GM12864 (cell line): ENCODE results near the gene LCMT1.
A peak's percentile ranks its signal among the peaks of the same experiment; 100 is the strongest.
"Not testable (repeated sequence)": the region's sequence is repeated elsewhere in the genome, so short reads cannot be mapped to it uniquely, and the experiment has no call there.

ENCODE experiments used
- DNase-seq: peaks from one replicate; pipeline ENCODE4 v3.0.0-alpha.2; 2011; ENCODE audit warnings: low read depth
- H3K4me3 ChIP-seq: 2 replicates; pipeline ENCODE4 v1.5.1; 2011; ENCODE audit warnings: mild to moderate bottlenecking, low read depth, low read length, control low read depth
- TF ChIP-seq, protein P1 (sequence below): IDR thresholded peaks from 2 replicates; pipeline ENCODE4 v1.5.1; 2011; ENCODE audit warnings: low read depth, mild to moderate bottlenecking, moderate library complexity, low read length, control low read depth, inconsistent platforms; ENCODE audit errors: missing control alignments

Gene LCMT1

DNA sequence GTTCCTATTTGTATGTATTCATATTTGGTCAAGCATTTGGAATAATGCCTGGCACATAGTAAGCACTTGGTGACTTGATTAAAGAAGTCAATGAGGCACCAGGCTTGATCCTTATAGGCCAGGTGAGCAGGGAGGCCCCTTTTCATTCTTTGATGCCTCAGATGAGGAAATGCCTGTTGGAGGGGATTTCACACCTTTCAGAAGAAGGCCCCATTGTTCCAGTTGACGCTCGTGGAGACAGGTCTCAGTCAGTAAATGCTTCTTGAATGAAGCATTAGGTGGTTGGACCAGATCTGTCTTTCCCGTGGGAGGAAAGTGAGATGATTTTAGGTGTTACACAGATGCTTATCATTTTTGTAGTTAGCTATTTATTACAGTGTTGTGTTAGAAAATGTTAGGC is 13.0 kb downstream of the LCMT1 start:
- TF ChIP-seq, protein P1, sequence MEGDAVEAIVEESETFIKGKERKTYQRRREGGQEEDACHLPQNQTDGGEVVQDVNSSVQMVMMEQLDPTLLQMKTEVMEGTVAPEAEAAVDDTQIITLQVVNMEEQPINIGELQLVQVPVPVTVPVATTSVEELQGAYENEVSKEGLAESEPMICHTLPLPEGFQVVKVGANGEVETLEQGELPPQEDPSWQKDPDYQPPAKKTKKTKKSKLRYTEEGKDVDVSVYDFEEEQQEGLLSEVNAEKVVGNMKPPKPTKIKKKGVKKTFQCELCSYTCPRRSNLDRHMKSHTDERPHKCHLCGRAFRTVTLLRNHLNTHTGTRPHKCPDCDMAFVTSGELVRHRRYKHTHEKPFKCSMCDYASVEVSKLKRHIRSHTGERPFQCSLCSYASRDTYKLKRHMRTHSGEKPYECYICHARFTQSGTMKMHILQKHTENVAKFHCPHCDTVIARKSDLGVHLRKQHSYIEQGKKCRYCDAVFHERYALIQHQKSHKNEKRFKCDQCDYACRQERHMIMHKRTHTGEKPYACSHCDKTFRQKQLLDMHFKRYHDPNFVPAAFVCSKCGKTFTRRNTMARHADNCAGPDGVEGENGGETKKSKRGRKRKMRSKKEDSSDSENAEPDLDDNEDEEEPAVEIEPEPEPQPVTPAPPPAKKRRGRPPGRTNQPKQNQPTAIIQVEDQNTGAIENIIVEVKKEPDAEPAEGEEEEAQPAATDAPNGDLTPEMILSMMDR, result no peak
- no peak overlapping the region for H3K4me3 ChIP-seq
- no peak for DNase-seq

DNA sequence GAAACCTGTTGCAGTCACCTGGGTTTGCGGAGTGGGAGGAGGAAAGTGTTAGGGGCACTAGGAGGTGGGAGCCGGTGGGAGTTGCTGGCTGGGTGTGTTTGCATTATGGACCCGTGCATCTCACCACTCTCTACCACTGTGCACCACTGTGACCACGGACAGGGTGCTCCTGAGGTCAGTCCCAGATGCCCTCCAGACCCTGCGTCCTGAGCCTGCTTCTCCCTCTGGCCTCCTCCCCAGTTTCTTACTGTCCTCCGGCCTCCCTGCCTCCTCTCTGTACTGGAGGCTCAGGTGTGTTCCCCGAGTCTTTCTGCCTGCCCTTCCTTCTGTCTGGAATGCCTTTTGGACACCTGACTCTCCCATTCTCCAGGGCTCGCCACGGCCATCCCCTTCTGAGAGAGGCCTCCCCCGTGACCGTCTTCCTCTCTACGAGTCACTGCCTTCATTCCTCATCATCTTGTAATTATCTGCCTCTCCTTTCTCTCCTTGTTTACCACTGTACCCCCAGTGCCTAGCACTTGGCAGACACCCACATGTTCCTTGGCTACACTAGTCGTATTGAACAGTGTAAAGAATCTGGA is 14.6 kb downstream of the LCMT1 start:
- H3K4me3 ChIP-seq, DNase-seq: not testable (repeated sequence)

DNA sequence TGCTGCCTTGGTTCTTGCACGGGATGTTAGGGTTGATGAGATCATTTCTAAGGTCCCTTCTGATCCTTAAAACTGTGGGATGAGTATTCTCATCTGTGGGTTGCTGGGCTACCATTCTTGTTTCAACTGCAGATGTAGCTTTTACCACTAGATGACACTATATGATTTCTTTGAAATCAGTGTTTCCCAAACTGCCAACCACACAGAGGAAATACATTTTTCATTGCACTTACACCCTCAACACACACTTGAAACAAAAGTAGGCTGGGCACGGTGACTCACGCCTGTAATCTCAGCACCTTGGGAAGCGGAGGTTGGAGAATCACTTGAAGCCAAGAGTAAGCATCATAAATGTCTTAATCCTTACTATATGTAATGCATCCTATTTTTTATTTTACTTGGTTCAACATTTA is 15.3 kb downstream of the LCMT1 start:
- H3K4me3 ChIP-seq, result no peak overlapping the region
- TF ChIP-seq, protein P1, result peak; percentile 68
- DNase-seq, result no peak

DNA sequence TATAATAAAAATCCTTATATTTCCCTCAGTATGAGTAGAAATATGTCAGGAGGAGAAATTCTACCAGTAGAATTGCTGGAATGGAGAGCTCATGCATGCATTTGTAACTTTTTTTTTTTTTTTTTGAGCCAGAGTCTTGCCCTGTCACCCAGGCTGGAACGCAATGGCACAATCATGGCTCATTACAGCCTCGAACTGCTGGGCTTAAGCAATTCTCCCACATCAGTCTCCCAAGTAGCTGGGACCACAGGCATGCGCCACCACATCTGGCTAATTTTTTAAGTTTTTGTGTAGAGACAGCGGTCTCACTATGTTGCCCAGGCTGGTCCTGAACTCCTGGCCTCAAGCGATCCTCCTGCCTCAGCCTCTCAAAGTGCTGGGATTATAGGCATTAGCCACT is 21.2 kb downstream of the LCMT1 start:
- H3K4me3 ChIP-seq, DNase-seq: not testable (repeated sequence)

DNA sequence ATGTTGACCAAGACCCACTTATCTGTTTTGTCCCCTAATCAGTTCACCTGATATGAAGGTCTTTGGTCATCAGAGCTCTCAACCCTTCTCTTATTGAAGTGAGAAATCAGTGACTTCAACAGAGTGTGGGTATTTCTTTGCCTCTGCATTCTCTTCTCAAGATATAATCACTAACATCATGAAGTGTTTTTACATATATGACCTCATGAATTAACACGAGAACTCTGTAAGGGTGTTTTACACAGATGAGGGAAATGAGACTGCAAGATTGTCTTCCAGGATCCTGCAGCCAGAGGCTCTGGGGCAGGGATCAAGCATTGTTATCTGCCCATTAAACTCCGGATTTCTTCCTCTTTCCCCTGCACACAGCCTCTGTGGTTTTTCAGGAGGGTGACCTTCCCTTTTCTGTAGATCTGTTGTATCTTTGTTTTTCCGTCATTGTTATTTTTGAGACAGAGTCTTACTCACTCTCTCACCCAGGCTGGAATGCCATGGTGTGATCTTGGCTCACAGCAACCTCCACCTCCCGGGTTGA is 22.7 kb downstream of the LCMT1 start:
- H3K4me3 ChIP-seq, result no peak overlapping the region
- DNase-seq, result no peak
- TF ChIP-seq, protein P1, result no peak

DNA sequence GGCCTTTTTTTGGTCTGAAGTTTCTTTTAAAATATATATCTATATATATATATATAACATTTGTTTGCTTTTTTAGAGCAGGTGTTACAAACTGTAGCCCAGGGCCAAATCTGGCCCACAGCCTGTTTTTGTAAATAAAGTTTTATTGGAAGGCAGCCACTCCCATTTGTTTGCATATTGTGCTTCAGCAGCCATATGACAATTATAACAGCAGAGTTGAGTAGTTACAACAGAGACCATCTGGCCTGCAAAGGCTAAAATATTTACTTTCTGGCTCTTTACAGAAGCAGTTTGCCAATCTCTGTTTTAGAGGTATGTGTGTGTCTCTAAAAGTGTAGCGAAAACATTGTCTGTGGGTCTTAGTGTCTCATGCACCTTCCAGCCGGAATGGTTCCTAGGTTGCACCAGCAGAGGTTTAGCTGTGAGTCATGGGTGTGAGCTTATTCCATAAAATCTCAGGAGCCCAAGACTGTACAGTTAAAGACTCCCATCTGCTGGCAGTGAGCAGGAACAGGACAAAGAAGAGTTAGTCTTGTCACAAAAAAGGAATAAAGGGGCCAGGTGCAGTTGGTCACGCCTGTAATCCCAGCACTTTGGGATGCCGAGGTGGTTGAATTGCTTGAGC is 23.8 kb downstream of the LCMT1 start:
- no peak overlapping the region for H3K4me3 ChIP-seq
- DNase-seq, result no peak
- TF ChIP-seq, protein P1, result no peak

DNA sequence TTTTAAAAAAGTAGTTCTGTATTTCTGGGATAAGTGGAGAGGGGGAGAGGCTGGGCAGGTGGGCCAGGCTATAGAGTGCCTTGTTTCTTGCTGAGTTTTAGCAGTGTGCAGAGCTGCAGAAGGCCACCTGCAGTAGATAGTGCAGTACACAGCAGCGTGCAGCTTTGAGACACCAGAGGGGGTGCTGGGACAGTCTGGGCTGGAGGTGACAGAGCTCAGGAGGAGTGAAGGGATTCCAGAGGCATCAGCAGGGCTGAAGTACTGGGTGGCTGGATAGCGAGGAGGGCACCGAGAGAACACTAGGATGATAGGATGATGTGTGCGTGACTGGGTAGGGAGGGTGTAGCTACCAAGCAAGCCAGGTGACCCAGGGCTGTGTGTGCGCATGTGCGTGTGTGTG is 26.6 kb downstream of the LCMT1 start:
- TF ChIP-seq, protein P1, result no peak
- DNase-seq, result no peak
- H3K4me3 ChIP-seq, result no peak overlapping the region

DNA sequence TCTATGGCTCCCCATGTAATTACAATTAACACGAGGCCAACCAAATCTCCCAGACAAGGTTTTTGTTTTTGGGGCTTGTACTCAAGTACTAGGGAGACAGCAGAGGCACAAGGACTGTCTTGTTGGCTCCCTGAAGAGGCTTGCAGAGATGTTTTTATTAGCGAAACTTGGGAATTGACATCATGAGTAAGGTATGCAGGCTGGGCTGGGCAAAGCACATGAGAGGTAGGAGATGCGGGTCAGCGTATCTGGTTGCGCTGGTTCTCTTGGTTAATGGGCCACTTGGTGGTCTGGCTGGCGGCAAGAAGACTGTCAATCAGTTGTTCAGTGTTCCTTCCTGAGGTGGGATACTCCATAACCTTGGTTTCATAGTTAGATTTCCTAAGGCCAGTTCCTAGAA is 28.9 kb downstream of the LCMT1 start:
- TF ChIP-seq, protein P1, result no peak
- H3K4me3 ChIP-seq, result no peak overlapping the region
- DNase-seq, result no peak
